HEK293 (cell line): Measurements from ENCODE around the gene C2orf66.
A peak's percentile ranks its signal among the peaks of the same experiment; 100 is the strongest.

ENCODE experiments used
- CTCF ChIA-PET: fragments of 350-600 bp; formaldehyde crosslinking; extraction: SDS; loops from one replicate; lab custom pipeline; 2021; ENCODE audit warnings: antibody characterized with exemption; lab: Yijun Ruan, JAX
- POLR2A ChIA-PET: fragments of 300-600 bp; formaldehyde crosslinking; extraction: SDS; loops from one replicate; lab custom pipeline; 2020; ENCODE audit warnings: antibody characterized with exemption, inconsistent platforms; lab: Yijun Ruan, JAX
- H3K27ac ChIP-seq: fragments of 200-500 bp; sonication (Bioruptor generic); 2 replicates; pipeline ENCODE4 v1.5.1; 2014; ENCODE audit warnings: low read depth, low read length, control low read depth, inconsistent platforms; ENCODE audit errors: extremely low read depth
- H3K36me3 ChIP-seq, 2 experiments: fragments of 200-500 bp in 1 of 2; sonication (Bioruptor generic) in 1 of 2; 1 replicate in 1 of 2; 2 replicates in 1 of 2; pipeline ENCODE4 v1.5.1; 2014 to 2017; ENCODE audit warnings: inconsistent platforms in 2 of 2, low read length in 2 of 2; ENCODE audit not compliant: control insufficient read depth in 2 of 2, insufficient read depth in 1 of 2
- H3K4me1 ChIP-seq: fragments of 200-500 bp; sonication (Bioruptor generic); 2 replicates; pipeline ENCODE4 v1.5.1; 2014; ENCODE audit warnings: mild to moderate bottlenecking, low read length, inconsistent platforms; ENCODE audit not compliant: control insufficient read depth, insufficient read depth
- H3K4me3 ChIP-seq: 2 replicates; pipeline ENCODE4 v1.5.1; 2011; ENCODE audit warnings: low read depth, mild to moderate bottlenecking, control low read depth, low read length, moderate library complexity
- H3K9me3 ChIP-seq: fragments of 200-500 bp; sonication (Bioruptor generic); 2 replicates; pipeline ENCODE4 v1.5.1; 2014; ENCODE audit warnings: low read depth, low read length, inconsistent platforms; ENCODE audit not compliant: control insufficient read depth, insufficient read depth
- AEBP2 ChIP-seq: fragments of 450-650 bp; formaldehyde crosslinking; IDR thresholded peaks from 2 replicates; pipeline ENCODE4 v1.5.1; 2016; ENCODE audit warnings: missing biosample characterization, missing genetic modification characterization, borderline replicate concordance
- KLF8 ChIP-seq: fragments of 450-650 bp; formaldehyde crosslinking; IDR thresholded peaks from 2 replicates; pipeline ENCODE4 v1.5.1; 2016; ENCODE audit warnings: missing biosample characterization, missing genetic modification characterization
- PRDM4 ChIP-seq: fragments of 450-650 bp; formaldehyde crosslinking; IDR thresholded peaks from 2 replicates; pipeline ENCODE4 v1.5.1; 2017; ENCODE audit warnings: missing biosample characterization, missing genetic modification characterization
- SP2 ChIP-seq: fragments of 450-650 bp; formaldehyde crosslinking; IDR thresholded peaks from 2 replicates; pipeline ENCODE4 v1.5.1; 2016; ENCODE audit warnings: missing biosample characterization, missing genetic modification characterization
- ZFP3 ChIP-seq: fragments of 450-650 bp; formaldehyde crosslinking; IDR thresholded peaks from 2 replicates; pipeline ENCODE4 v1.5.1; 2016; ENCODE audit warnings: low read depth, missing biosample characterization, missing genetic modification characterization
- ZNF121 ChIP-seq: fragments of 450-650 bp; formaldehyde crosslinking; IDR thresholded peaks from 2 replicates; pipeline ENCODE4 v1.5.1; 2016; ENCODE audit warnings: missing biosample characterization, missing genetic modification characterization
- ZNF133 ChIP-seq: fragments of 450-650 bp; formaldehyde crosslinking; IDR thresholded peaks from 2 replicates; pipeline ENCODE4 v1.5.1; 2016; ENCODE audit warnings: missing biosample characterization, missing genetic modification characterization
- ZNF341 ChIP-seq: fragments of 450-650 bp; formaldehyde crosslinking; IDR thresholded peaks from 2 replicates; pipeline ENCODE4; 2016; ENCODE audit warnings: low read depth, missing biosample characterization, missing genetic modification characterization
- ZNF350 ChIP-seq: fragments of 450-650 bp; formaldehyde crosslinking; IDR thresholded peaks from 2 replicates; pipeline ENCODE4 v1.5.0; 2017; ENCODE audit warnings: missing biosample characterization, mild to moderate bottlenecking, missing genetic modification characterization
- ZNF354C ChIP-seq: fragments of 450-650 bp; formaldehyde crosslinking; IDR thresholded peaks from 2 replicates; pipeline ENCODE4 v1.5.1; 2016; ENCODE audit warnings: missing biosample characterization, missing genetic modification characterization, low read depth, borderline replicate concordance
- ZNF488 ChIP-seq: fragments of 450-650 bp; formaldehyde crosslinking; IDR thresholded peaks from 2 replicates; pipeline ENCODE4 v1.5.1; 2016; ENCODE audit warnings: missing biosample characterization, missing genetic modification characterization
- ZNF513 ChIP-seq: fragments of 450-650 bp; IDR thresholded peaks from 2 replicates; pipeline ENCODE4 v1.5.1; 2018; ENCODE audit warnings: missing biosample characterization, missing genetic modification characterization
- ZNF664 ChIP-seq: fragments of 450-650 bp; formaldehyde crosslinking; IDR thresholded peaks from 2 replicates; pipeline ENCODE4 v1.5.1; 2016; ENCODE audit warnings: missing biosample characterization, missing genetic modification characterization
- ZSCAN23 ChIP-seq: fragments of 450-650 bp; formaldehyde crosslinking; IDR thresholded peaks from 2 replicates; pipeline ENCODE4 v1.5.1; 2016; ENCODE audit warnings: missing biosample characterization, missing genetic modification characterization

C2orf66 gene

GRCh38 chr2:196792865-196793264 lies 16.3 kb downstream of the C2orf66 start:
- H3K9me3 ChIP-seq = no peaks in the 10 kb centered on the region
- no peak overlapping the region for H3K4me3 ChIP-seq
- POLR2A ChIA-PET = no interaction called here
- CTCF ChIA-PET = interaction anchor here (0.5 to 0.6 kb wide), 2 partner anchors 84 to 964 kb away, joined by 3 read pairs; no protein-coding TSS in a partner anchor
- TF ChIP-seq ZNF513 (tag by site-specific recombination) = peak; percentile 93
- TF ChIP-seq ZNF664 (tag by site-specific recombination) = no peak
- no peaks in the 10 kb centered on the region for H3K4me1 ChIP-seq
- peaks cover 70 to 92% of the 10 kb centered on the region in 2 experiments for H3K36me3 ChIP-seq
- H3K27ac ChIP-seq = no peak overlapping the region

- peaks cover 65 to 95% of the 10 kb centered on the region in 2 experiments for H3K36me3 ChIP-seq
- H3K9me3 ChIP-seq = no peaks in the 10 kb centered on the region
- POLR2A ChIA-PET = no interaction called here
- H3K4me3 ChIP-seq = no peak overlapping the region
- H3K4me1 ChIP-seq = no peaks in the 10 kb centered on the region
- no peak overlapping the region for H3K27ac ChIP-seq
- CTCF ChIA-PET = interaction anchor here (0.6 kb wide), 1 partner anchor 464 kb away, joined by 3 read pairs; no protein-coding TSS in a partner anchor
- TF ChIP-seq AEBP2 (tag by site-specific recombination) (no peak), ZNF341 (tag by site-specific recombination) (peak; percentile 75), ZNF121 (no peak), ZNF488 (tag by site-specific recombination) (no peak)
- TF ChIP-seq, all 188 proteins: peak for 1
Measured at GRCh38 chr2:196783431-196784094, 25.6 kb downstream of the C2orf66 start.

GRCh38 chr2:196767101-196767500 lies 42.1 kb downstream of the C2orf66 start:
- ChIA-PET CTCF (interaction anchor here (0.7 to 2.5 kb wide), 4 partner anchors 12 to 437 kb away, joined by 3 to 17 read pairs (median 3); no protein-coding TSS in a partner anchor), POLR2A (no interaction called here)
- Histone ChIP-seq H3K4me1 (no peaks in the 10 kb centered on the region), H3K27ac (no peak overlapping the region), H3K36me3 (peaks cover 60 to 83% of the 10 kb centered on the region in 2 experiments), H3K4me3 (no peak overlapping the region), H3K9me3 (no peaks in the 10 kb centered on the region)
- TF ChIP-seq AEBP2 (tag by site-specific recombination) (no peak), PRDM4 (tag by site-specific recombination) (no peak), ZNF133 (tag by site-specific recombination) (no peak), ZNF354C (tag by site-specific recombination) (no peak), KLF8 (tag by site-specific recombination) (no peak), SP2 (no peak), ZSCAN23 (tag by site-specific recombination) (no peak), ZNF350 (tag by site-specific recombination) (no peak), ZFP3 (tag by site-specific recombination) (no peak)
